ENCODE results near the gene KDM4E.
"Not testable (repeated sequence)": the region's sequence is repeated elsewhere in the genome, so short reads cannot be mapped to it uniquely, and the experiment has no call there.

The KDM4E gene

DNA sequence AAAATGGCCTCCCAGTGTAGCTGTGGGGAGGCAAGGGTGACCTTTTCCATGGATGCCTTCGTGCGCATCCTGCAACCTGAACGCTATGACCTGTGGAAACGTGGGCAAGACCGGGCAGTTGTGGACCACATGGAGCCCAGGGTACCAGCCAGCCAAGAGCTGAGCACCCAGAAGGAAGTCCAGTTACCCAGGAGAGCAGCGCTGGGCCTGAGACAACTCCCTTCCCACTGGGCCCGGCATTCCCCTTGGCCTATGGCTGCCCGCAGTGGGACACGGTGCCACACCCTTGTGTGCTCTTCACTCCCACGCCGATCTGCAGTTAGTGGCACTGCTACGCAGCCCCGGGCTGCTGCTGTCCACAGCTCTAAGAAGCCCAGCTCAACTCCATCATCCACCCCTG lies 26.8 kb upstream of the KDM4E start:
- Histone ChIP-seq H3K36me3 (no peaks in the 10 kb centered on the region), H3K9me3 (no peaks in the 10 kb centered on the region), H3K4me3 (ENCODE audit: low read depth, low read length) (no peak overlapping the region), H3K27me3 (no peaks in the 10 kb centered on the region), H3K4me1 (no peaks in the 10 kb centered on the region)
- no peak for DNase-seq
- TF ChIP-seq, protein P1, sequence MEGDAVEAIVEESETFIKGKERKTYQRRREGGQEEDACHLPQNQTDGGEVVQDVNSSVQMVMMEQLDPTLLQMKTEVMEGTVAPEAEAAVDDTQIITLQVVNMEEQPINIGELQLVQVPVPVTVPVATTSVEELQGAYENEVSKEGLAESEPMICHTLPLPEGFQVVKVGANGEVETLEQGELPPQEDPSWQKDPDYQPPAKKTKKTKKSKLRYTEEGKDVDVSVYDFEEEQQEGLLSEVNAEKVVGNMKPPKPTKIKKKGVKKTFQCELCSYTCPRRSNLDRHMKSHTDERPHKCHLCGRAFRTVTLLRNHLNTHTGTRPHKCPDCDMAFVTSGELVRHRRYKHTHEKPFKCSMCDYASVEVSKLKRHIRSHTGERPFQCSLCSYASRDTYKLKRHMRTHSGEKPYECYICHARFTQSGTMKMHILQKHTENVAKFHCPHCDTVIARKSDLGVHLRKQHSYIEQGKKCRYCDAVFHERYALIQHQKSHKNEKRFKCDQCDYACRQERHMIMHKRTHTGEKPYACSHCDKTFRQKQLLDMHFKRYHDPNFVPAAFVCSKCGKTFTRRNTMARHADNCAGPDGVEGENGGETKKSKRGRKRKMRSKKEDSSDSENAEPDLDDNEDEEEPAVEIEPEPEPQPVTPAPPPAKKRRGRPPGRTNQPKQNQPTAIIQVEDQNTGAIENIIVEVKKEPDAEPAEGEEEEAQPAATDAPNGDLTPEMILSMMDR (IDR thresholded peaks at IDR 0.05; ENCODE audit: low read depth, low read length): no peak

DNA sequence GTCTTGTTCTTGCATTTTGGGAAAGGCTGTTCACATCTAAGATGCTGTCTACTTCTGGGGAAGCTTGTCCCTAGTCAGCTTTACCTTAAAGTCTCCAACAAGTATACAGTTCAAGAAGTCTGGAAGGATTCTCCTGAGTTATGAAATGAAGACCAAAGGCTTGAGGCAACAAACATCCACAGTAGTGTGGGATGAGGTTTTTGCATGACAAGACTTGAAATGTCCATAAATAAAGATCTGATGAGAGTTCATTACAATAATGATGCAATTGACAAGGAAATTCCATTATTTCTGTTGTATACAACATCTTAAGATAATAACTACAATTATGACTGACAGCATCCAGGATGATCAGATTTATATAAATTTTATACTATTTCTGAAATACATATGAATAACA lies 21.3 kb upstream of the KDM4E start:
- Histone ChIP-seq H3K9me3 (no peaks in the 10 kb centered on the region), H3K4me1 (no peaks in the 10 kb centered on the region; the same call in 1 of the 2 replicates), H3K4me3 (ENCODE audit: low read depth, low read length) (no peak overlapping the region), H3K36me3 (no peaks in the 10 kb centered on the region), H3K27me3 (no peaks in the 10 kb centered on the region)
- DNase-seq: no peak
- TF ChIP-seq, protein P1 (IDR thresholded peaks at IDR 0.05; ENCODE audit: low read depth, low read length): no peak

DNA sequence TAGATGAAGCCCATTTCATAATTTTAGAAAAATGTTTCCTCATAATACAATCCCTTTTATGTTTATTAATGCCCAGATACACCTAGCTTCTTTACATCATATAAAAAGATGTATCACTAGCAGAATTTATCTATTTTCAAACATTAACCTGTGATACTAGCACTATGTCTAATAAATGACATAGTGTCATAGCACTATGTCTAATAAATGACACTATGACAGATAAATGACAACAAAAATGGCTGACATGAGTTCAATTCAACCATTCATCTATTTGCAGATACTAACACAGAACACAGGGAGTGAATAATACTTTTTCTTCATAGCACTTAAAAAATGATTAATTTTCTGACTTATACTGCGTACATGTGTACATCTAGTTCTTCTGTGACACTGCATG lies 19.4 kb upstream of the KDM4E start:
- TF ChIP-seq, protein P1 (IDR thresholded peaks at IDR 0.05; ENCODE audit: low read depth, low read length): no peak
- H3K4me1 ChIP-seq: no peaks in the 10 kb centered on the region; the same call in 1 of the 2 replicates
- H3K9me3 ChIP-seq: no peaks in the 10 kb centered on the region
- H3K27me3 ChIP-seq: no peaks in the 10 kb centered on the region
- H3K36me3 ChIP-seq: no peaks in the 10 kb centered on the region
- no peak overlapping the region for H3K4me3 ChIP-seq (ENCODE audit: low read depth, low read length)
- no peak for DNase-seq

DNA sequence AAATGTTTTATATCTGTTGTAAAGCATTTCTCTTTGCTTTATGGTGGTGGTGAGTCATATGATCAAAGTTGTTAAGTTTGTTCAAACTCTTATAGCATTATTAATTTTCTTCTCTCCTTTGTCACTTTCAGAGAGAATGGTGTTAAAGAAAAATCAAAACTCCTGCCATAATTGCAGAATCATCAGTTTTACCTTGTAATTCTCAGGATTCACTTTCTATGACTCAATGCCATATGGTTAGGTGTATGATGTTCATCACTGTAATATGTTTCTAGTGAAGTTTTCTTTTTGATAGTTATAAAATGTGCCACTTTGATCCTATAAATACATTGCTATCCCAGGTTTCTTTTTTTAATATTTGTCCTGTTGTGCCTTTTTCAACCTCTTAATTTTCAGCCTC lies 13.7 kb upstream of the KDM4E start:
- Histone ChIP-seq H3K9me3 (no peaks in the 10 kb centered on the region), H3K4me3 (ENCODE audit: low read depth, low read length) (no peak overlapping the region), H3K4me1 (no peaks in the 10 kb centered on the region; the same call in 1 of the 2 replicates), H3K27me3 (no peaks in the 10 kb centered on the region), H3K36me3 (no peaks in the 10 kb centered on the region)
- TF ChIP-seq, protein P1 (IDR thresholded peaks at IDR 0.05; ENCODE audit: low read depth, low read length): no peak
- no peak for DNase-seq

DNA sequence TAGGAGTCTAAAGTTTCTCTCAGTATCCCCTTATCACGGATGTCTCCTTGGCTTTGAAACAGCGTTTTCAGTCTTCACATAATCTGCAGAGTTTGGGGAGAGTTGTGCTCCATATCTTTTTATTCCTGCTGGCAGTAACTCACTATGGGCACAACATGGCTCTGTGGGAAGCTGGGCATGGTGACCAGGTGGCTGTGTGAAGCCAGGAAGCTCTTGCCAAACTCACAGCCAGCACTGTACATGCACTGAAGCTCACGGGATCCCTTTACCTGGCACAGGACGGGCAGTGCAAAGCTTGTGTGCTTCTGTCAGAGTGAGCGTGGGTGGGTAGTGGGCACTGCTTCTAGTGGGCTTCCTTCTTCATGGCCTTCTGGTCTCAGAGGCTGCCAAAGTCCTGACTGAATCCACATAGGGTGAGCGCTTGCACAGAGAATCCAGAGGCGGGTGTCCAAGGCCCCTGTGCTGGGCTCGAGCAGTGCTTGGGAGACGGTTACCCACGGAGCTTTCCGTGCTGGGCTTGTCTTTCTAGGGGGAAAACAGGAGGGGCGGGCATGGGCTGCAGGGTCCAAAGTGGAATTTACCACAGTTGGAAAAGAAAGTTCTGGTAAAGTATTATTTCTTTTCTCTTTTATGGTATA lies 10.8 kb upstream of the KDM4E start:
- Histone ChIP-seq H3K36me3 (no peaks in the 10 kb centered on the region), H3K4me3 (ENCODE audit: low read depth, low read length) (no peak overlapping the region), H3K4me1 (no peaks in the 10 kb centered on the region), H3K27me3 (no peaks in the 10 kb centered on the region), H3K9me3 (no peaks in the 10 kb centered on the region)
- TF ChIP-seq, protein P1 (IDR thresholded peaks at IDR 0.05; ENCODE audit: low read depth, low read length): no peak
- no peak for DNase-seq

DNA sequence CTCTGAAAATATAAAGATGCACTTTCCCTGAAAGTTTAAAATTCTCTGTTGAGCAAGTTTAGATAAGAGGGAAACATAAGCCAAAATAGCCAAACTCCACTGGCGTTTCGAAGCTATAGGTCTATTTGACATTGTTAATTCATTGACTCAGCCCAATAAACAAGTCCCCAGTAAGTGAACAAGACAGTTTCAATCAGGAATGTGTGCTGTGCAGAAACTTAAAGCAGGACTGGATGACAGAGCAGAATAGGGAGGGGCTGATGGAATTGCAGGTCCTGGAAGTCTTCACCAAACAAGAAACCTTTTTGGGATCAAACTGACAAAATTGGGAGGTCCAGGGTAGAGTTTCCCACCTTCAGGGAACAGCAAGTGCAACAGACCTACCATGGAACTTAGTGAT lies 8.9 kb upstream of the KDM4E start:
- H3K4me3 ChIP-seq (ENCODE audit: low read depth, low read length): no peak overlapping the region
- H3K36me3 ChIP-seq: no peaks in the 10 kb centered on the region
- H3K27me3 ChIP-seq: no peaks in the 10 kb centered on the region
- no peaks in the 10 kb centered on the region for H3K4me1 ChIP-seq
- H3K9me3 ChIP-seq: no peaks in the 10 kb centered on the region
- TF ChIP-seq, protein P1 (IDR thresholded peaks at IDR 0.05; ENCODE audit: low read depth, low read length): no peak
- DNase-seq: no peak

DNA sequence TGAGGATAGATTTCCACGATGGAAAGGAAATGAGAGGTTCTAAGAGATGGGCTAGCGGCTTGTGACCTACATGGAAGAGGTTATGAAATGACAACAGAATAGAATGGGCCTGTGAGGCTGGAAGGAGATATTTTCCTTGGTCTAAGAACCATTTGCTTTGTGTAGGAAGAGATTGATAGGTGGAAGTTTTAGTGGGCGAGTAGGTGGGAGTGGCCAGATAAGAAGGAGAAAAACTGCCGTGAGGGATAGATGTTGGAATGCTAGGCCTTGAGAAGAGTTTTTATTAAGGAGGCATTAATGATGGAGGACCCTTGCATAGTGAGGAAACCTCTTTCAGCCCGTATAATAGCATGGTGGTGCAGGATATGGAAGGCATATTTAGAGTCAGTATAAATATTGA lies 3.6 kb upstream of the KDM4E start:
- not testable (repeated sequence) for H3K27me3 ChIP-seq; H3K4me1 ChIP-seq; H3K4me3 ChIP-seq (ENCODE audit: low read depth, low read length); H3K9me3 ChIP-seq; DNase-seq; H3K36me3 ChIP-seq

DNA sequence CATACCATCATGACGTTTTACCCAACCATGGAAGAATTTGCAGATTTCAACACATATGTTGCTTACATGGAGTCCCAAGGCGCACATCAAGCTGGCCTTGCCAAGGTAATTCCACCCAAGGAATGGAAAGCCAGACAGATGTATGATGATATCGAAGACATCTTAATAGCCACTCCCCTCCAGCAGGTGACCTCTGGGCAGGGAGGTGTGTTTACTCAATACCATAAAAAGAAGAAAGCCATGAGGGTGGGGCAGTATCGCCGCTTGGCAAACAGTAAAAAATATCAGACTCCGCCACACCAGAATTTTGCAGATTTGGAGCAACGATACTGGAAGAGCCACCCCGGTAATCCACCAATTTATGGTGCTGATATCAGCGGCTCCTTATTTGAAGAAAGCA lies 536 bp downstream of the KDM4E start:
- H3K9me3 ChIP-seq; DNase-seq; H3K4me1 ChIP-seq; H3K27me3 ChIP-seq; H3K4me3 ChIP-seq (ENCODE audit: low read depth, low read length); H3K36me3 ChIP-seq: not testable (repeated sequence)

All from BE2C (cell line).